HG03139 (cell line): Measurements from ENCODE around the gene TPCN2.

ENCODE experiments used
- ATAC-seq: cut with Tn5 transposase; IDR thresholded peaks from one replicate; pipeline ENCODE4 v1.9.1; 2021; ENCODE audit not compliant: unreplicated experiment

TPCN2 gene

DNA sequence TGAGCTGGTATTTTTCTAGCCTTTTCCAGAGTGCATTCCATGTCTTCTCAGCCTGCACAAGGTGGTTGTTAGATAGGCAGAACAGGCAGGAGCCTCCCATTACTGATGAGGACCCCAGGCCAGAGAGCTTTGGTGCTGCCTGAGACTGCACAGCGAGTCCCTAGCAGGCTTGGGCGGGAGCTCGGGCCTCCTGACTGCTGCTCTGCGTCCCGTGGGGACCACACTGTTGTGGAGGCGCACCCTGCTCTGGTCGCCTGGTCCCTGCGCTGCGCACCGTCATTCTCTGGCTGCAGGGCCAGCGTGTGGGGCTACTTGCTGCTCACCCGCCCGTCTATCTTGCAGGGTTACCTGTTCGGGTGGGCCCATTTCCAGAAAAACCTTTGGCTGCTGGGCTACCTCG, 8.5 kb downstream of the TPCN2 start:
- ATAC-seq: no peak

GRCh38 chr11:69057801-69058200, 9.1 kb downstream of the TPCN2 start:
- no peak for ATAC-seq

- ATAC-seq: no peak
Observed at GRCh38 chr11:69058511-69059270, 10.0 kb downstream of the TPCN2 start.

GRCh38 chr11:69059429-69059828, 10.7 kb downstream of the TPCN2 start:
- no peak for ATAC-seq

DNA sequence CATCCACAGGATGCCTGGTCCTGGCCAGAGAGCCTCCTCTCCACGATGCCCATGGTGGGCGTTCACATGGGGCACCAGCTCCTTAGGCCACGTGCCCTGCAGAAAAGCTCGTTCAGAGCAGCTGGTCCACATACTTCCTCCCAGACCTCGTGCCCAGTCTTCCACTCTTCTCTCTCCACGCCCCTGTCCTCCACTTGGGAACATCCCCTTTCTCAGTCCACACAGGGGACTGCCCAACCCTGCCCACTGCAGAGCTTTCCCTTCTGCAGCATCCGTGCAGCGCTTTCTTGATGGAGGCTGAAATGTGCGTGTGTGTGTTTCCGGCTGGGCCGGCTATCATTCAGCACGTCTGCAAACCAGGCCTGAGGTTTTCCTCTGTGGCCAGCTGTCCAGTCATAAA, 11.3 kb downstream of the TPCN2 start:
- no peak for ATAC-seq

DNA sequence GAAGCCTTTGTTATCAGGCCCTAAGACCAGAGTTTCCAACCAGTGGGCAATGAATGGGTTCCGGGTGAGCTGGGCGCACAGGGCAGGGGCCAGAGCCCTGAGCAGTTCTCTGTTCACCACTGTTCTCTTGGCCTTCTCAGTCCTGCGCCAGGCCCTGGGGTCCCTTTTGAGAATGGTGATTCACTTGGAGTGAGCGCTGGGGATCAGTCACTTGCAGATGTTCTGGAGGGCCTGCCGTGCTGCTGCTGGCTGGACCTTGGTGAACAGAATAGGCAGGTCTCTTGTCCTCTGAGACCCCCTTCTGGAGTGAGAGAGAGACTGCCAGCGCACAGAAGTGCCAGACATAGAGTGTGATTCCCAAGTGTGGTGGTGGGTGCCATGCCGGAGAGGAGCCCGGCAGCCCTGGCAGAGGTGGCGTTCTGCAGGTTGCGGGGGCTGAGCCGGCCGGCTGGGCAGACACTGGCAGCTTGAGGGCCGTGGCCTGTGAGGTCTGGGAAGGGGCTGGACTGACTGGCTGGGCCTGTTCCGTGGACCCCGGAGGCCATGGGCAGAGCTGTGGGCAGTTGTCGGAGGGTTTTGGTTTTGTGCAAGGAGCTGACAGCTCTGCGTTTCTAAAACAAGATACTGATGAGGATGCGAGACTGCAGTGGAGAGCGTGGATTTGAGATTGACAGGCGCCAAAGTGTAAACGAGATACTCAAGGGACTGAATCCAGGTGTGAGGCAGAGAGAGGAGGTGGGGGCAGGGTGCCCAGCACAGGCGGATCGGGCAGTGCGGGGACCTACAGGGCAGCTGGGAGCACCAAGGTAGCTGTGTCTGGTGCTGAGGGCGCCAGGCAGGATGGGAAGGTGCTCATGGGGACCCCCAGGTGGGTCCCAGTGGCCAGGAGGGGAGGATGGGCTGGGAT, 12.3 kb downstream of the TPCN2 start:
- ATAC-seq: no peak

- ATAC-seq: no peak
Observed at GRCh38 chr11:69061713-69062053, 13.0 kb downstream of the TPCN2 start.

DNA sequence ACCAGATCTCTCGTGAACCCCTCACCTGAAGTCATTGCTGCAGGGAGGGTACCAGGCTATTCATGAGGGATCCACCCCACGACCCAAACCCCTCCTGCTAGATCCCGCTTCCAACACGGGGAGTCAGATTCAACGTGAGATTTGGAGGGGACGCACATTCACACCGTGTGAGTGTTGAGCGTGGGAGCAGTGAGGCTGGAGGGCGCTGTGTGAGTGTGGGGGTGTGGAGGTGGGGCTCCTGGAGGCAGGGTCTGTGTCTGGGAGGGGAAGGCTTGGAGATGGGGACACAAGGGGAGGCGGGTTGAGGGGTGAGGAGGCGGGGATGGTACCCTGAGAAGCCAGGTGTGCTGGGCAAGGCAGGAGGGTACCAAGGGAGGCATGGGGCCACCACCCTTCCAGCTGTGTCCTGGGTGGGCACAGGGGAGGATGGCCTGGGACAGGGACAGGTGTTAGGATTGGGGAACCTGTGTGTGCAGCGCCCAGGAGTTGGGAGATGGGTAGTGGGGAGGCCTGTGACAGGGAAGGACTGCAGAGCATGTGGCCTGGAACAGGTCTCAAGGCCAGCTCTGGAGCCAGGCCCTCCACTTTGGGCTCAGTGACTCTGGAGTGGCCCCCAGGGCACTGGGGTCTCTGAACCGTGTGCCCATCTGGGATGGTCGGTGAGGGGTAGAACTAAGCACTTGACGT, 13.6 kb downstream of the TPCN2 start:
- ATAC-seq: no peak

GRCh38 chr11:69062873-69063651, 14.3 kb downstream of the TPCN2 start:
- ATAC-seq: no peak

DNA sequence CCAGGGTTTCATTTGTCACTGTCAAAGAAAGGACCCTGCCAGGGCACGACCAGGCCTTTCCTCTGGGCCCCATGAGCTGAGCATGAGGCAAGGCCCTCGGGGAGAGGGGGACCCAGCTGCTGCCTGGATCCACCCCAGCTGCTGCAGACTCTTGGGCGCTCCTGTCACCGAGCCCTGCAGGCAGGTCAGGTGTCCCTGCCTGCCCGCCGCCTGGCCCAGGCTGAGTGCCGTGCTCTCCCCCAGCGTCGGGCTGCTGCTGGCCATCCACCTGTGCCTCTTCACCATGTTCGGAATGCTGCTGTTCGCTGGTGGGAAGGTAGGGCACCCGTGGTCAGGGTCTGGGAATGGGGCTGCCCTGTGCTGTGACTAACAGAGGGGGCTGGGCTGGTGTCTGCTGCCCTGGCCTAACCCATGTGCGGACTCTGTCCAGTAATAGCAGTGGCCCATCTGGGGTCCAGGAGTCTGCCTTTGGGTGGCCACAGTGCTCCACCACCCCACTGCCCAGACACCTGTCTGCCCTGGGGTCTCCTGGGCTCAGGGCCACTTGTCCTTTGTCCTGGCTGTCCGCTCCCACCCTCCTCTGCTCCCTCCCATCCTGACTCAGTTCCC, 15.0 kb downstream of the TPCN2 start:
- no peak for ATAC-seq

DNA sequence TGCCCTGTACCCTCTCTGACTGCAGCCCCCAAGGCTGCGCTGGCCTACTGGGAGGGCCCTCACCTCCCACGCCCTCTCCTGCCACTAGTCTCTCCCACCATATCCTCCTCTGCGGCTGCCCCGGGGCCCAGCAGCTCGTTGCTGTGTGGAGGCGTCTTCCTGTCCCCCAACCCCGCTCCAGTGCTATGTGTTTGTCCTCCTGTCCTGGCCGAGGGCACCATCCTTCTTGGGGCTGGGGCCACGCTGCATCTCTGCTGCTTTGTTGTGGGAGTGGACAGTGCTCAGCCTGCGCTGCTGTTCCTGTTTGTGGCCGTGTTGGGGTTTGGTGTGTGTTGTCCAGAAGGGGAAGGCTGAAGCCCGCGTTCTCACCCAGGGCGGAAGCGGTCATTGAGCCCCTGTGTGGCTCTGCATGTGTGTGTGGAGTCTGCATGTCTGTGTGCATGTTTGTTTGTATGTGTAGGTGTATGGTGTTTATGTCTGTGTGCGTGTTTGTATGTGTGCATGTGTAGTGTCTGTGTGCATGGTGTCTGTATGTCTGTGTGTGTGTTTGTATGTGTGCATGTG, 15.7 kb downstream of the TPCN2 start:
- no peak for ATAC-seq

- no peak for ATAC-seq
Observed at GRCh38 chr11:69065147-69065710, 16.5 kb downstream of the TPCN2 start.

DNA sequence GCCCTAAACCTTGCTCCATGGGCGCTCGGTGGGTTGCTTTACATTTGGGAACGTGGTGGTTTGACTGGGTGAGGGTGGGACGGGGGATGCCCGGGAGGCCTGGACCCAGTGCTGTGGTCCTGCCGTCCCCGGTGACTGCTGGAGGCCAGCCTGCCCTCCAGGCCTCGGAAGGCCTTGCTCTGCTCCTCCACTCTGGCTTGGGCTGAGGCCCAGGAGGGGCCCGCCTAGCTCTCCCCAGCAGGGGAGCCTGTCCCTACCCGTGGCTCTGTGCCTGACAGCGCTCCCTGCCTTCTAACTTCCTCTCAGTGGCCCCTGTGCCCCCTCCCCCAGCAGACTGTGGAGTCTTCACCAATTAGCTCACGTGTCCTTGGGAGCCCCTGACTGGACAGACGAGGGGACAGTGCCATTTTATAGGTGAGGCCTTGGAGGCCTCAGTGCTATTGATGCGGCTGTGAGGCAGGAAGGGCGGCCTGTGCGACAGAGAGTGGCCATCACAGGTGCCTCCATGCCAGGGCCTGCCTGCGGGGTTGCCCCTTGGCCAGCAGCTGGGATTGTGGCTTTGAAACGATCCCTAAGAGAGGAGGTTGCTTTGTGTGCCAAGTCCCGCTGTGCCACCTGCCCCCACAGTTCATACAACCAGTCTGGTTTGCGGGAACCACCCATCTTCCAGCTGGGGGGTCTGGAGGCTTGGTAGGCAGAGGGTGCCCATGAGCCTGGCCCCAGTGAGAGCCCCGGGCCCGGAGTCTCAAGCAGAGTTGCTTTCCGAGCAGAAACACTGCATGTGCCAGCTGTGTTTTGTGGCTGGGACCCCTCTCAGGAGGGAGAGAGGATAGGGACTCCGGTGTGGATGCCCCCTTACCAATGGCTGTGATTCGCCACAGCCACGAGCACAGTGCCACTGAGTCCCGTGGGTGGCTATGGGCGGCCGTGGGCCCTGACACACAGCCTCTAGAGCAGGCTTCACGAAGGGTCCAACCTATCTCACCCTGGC, 17.7 kb downstream of the TPCN2 start:
- no peak for ATAC-seq

GRCh38 chr11:69067200-69067599, 18.5 kb downstream of the TPCN2 start:
- no peak for ATAC-seq

GRCh38 chr11:69071086-69071800, 22.5 kb downstream of the TPCN2 start:
- ATAC-seq: no peak

DNA sequence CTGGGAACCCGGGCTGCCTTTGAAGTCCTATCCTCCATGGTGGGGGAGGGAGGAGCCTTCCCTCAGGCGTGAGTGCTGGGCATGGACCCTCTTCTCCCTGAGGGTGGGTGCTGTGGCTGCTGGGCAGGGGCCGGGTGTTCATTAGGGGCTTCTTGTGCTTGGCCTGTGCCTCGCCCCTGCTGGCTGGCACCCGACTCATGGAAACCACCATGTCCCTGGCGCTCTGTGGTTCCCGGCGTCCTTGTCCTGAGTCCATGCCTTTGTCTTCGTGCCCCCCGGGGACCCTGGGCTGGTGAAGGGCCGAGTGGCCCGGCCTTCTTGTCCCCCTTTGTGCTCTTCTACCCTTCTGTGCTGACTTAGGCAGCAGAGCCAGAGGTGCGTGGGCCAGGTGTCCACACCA, 23.2 kb downstream of the TPCN2 start:
- ATAC-seq: no peak

DNA sequence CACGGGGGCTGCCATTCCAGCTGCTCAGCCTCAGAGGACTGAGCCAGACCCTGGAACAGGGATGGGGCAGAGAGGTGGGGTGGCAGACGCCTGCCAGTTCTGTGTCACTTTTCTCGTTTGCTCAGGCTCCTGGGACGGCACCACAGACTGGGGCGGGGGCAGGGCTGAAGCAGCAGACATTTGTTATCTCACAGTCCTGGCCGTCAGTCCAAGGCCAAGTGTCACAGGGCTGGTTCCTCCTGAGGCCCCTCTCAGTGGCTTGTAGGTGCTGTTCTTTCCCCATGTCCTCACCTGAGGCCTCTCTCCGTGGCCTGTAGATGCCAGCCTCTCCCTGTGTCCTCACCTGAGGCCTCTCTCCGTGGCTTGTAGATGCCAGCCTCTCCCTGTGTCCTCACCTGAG, 24.7 kb downstream of the TPCN2 start:
- ATAC-seq: no peak
